ENCODE measurements around the gene TSC22D1.

Gene TSC22D1

GRCh38 chr13:44451126-44451525 lies 125.0 kb downstream of the TSC22D1 start:
- no peak overlapping the region for H3K4me3 ChIP-seq (ENCODE audit: low read depth, low read length)
- no peak for DNase-seq (ENCODE audit: low read depth)
- no peak for TF ChIP-seq CTCF (conservative IDR thresholded peaks at IDR 0.05; ENCODE audit: low read depth, low read length)

- TF ChIP-seq CTCF (conservative IDR thresholded peaks at IDR 0.05; ENCODE audit: low read depth, low read length): no peak
- no peak for DNase-seq (ENCODE audit: low read depth)
- no peak overlapping the region for H3K4me3 ChIP-seq (ENCODE audit: low read depth, low read length)
Measured at GRCh38 chr13:44449999-44450821, 125.9 kb downstream of the TSC22D1 start.

GRCh38 chr13:44448875-44449274 lies 127.3 kb downstream of the TSC22D1 start:
- DNase-seq (ENCODE audit: low read depth): no peak
- no peak overlapping the region for H3K4me3 ChIP-seq (ENCODE audit: low read depth, low read length)
- TF ChIP-seq CTCF (conservative IDR thresholded peaks at IDR 0.05; ENCODE audit: low read depth, low read length): no peak

GRCh38 chr13:44448373-44448772 lies 127.8 kb downstream of the TSC22D1 start:
- H3K4me3 ChIP-seq (ENCODE audit: low read depth, low read length): no peak overlapping the region
- DNase-seq (ENCODE audit: low read depth): no peak
- TF ChIP-seq CTCF (conservative IDR thresholded peaks at IDR 0.05; ENCODE audit: low read depth, low read length): no peak

GRCh38 chr13:44447783-44448321 lies 128.3 kb downstream of the TSC22D1 start:
- no peak overlapping the region for H3K4me3 ChIP-seq (ENCODE audit: low read depth, low read length)
- no peak for DNase-seq (ENCODE audit: low read depth)
- TF ChIP-seq CTCF (conservative IDR thresholded peaks at IDR 0.05; ENCODE audit: low read depth, low read length): no peak

- no peak for TF ChIP-seq CTCF (conservative IDR thresholded peaks at IDR 0.05; ENCODE audit: low read depth, low read length)
- no peak overlapping the region for H3K4me3 ChIP-seq (ENCODE audit: low read depth, low read length)
- DNase-seq (ENCODE audit: low read depth): no peak
Measured at GRCh38 chr13:44440046-44440608, 136.0 kb downstream of the TSC22D1 start.
